ENCODE results near the gene DCLK1. TPM values are rescaled to one million over a fixed set of nuclear protein-coding genes. Genes with fewer than 3 reads are reported as not detected.

DCLK1 gene
- 10 to 100 TPM; 11.9 to 26.4 (median 15.5) TPM for total RNA-seq

DNA sequence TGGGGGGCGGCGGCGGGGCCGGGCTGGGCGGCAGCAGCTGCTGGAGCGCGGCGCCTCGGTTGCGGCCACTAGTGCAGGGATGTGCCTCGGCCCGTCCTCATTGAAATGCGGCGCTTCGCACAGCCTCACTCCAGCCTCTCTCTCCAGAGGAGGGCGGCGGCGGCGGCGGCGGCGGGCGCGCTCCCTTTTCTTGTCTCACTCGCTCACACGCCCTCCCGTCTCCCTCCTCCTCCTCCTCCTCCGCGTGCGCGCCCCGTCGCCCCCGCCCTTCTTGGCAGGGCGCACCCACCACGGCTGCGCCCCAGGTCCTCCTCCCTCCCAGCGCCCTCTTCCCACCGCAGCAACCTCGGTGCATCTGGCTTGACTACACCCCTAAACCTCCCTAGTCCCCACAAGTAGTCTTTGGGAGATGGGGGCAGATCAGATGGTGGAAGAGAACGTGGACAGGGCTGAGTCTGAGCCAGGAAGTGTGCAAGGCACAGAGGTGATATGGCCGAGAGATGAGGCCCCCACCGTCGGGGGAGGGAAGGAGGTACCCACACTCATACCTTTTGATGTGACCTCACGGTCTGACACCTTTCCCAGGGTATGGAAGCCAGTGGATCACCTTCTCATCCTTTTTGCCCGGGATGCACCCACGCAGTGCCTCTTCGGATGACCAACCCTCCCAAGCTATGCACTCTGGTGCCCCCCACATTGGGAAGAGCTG is at the start of gene DCLK1:
DCLK1 (minus strand) TSS at position 161 of the 709 bp plus-strand sequence.
- Histone ChIP-seq H3K4me1 (peaks cover 0 to 13% of the 10 kb centered on the region in 2 donors), H3K36me3 (no peaks in the 10 kb centered on the region), H3K27me3 (no peaks in the 10 kb centered on the region), H3K9me3 (no peaks in the 10 kb centered on the region), H3K4me3 (replicated peaks in 1 of 3) (peak within 1 kb of the TSS in 2 of 3 donors; percentile 15 to 34), H3K27ac (peak within 1 kb of the TSS in 2 of 3 donors; percentile 24 to 26)
- WGBS, 2 donors: 6 to 10% methylated on average over 36 to 41 of the region's 48 CpGs
- DNase-seq: peak; percentile 44 to 46
- intact Hi-C loops (cut with DNase I): no loop called here
- TF ChIP-seq, protein P1, sequence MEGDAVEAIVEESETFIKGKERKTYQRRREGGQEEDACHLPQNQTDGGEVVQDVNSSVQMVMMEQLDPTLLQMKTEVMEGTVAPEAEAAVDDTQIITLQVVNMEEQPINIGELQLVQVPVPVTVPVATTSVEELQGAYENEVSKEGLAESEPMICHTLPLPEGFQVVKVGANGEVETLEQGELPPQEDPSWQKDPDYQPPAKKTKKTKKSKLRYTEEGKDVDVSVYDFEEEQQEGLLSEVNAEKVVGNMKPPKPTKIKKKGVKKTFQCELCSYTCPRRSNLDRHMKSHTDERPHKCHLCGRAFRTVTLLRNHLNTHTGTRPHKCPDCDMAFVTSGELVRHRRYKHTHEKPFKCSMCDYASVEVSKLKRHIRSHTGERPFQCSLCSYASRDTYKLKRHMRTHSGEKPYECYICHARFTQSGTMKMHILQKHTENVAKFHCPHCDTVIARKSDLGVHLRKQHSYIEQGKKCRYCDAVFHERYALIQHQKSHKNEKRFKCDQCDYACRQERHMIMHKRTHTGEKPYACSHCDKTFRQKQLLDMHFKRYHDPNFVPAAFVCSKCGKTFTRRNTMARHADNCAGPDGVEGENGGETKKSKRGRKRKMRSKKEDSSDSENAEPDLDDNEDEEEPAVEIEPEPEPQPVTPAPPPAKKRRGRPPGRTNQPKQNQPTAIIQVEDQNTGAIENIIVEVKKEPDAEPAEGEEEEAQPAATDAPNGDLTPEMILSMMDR (IDR thresholded peaks at IDR 0.05): no peak
- TF ChIP-seq POLR2A (IDR thresholded peaks at IDR 0.05): no peak

DNA sequence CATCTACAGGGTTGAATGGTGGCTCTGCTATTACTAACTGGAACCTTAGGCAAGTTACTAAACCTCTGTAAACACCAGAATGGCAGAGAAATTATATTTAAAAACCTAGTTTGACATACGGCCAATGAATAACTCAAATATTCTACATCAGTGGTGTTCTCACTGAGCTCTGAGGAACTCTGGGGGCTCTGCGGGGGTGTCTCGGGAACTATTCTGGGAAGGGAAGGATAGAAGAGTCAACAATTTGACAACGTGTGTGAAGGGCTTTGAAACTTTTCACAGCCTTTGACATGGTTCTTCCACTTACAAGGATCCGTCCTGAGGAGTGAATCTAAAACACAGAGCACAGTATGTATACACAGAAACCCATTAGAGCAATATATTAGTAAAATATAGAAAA is 44.4 kb upstream of the DCLK1 start:
- intact Hi-C loops (cut with DNase I): no loop called here
- 79 to 86% methylated on average over 5 of the region's 5 CpGs for WGBS, 2 donors
- Histone ChIP-seq H3K9me3 (no peaks in the 10 kb centered on the region), H3K27me3 (no peaks in the 10 kb centered on the region), H3K4me1 (no peaks in the 10 kb centered on the region), H3K27ac (no peak overlapping the region), H3K36me3 (no peaks in the 10 kb centered on the region), H3K4me3 (replicated peaks in 1 of 3) (no peak overlapping the region)
- TF ChIP-seq, protein P1 (IDR thresholded peaks at IDR 0.05): no peak
- no peak for TF ChIP-seq POLR2A (IDR thresholded peaks at IDR 0.05)
- DNase-seq: no peak

DNA sequence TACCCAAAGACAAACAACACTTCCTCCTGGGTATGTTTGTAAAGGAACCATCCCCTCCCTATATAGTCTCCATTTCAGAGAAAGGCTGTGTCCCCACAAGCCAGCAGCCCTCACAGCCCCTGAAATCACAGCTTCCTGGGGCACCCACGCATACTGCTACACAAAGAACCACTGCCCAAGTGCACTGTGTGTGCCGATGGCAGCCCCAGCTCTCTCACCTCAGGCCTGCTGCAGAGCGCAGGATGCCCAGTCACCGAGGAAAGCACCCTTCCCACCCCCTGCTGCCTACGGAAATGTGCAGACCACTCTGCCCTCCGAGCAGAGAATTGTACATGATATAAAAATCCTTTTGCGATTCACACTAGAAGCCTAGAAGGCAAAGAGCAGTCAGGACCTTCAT is 43.7 kb upstream of the DCLK1 start:
- no peaks in the 10 kb centered on the region for H3K36me3 ChIP-seq
- intact Hi-C loops (cut with DNase I): no loop called here
- WGBS, 2 donors: 69 to 86% methylated on average over 7 of the region's 7 CpGs
- DNase-seq: no peak
- no peak overlapping the region for H3K4me3 ChIP-seq (replicated peaks in 1 of 3)
- TF ChIP-seq, protein P1 (IDR thresholded peaks at IDR 0.05): no peak
- no peak for TF ChIP-seq POLR2A (IDR thresholded peaks at IDR 0.05)
- H3K27ac ChIP-seq: no peak overlapping the region
- no peaks in the 10 kb centered on the region for H3K9me3 ChIP-seq
- no peaks in the 10 kb centered on the region for H3K4me1 ChIP-seq
- H3K27me3 ChIP-seq: no peaks in the 10 kb centered on the region

DNA sequence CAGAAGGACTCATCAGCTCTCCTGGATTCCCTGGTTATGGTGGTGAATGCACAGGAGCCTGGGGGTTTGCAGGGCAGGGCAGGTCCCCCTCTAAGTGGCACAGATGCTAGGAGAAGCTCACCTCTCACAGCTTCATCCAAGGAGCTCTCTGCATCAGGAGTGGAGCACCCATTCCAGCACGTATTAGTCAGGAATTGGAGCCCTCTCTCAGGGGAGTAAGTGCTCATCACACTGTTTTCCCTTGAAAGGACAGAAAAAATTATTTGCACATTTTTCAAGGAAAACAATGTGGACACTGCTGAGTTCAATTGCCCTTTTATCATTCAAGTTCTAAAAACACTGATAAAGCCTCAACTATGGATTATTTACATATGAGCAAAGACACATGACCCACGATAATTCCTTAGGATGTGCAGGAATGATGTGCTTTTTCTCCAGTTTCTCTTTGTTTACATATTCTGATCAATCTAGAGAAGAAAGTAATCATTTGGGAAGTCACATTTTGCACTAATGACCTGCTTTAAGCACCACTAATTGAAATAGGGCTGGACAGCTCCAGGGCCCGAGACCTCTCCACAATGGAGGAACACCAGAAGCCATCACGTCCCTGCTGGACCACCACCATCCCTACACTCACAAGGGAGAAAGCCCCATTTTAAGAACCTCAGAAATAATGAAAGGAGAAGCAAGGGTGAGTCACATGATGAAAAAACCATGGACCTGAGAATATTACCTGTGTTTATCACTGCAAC is 42.6 kb upstream of the DCLK1 start:
- no peak overlapping the region for H3K27ac ChIP-seq
- no peak for DNase-seq
- H3K9me3 ChIP-seq: no peaks in the 10 kb centered on the region
- intact Hi-C loops (cut with DNase I): no loop called here
- WGBS, 2 donors: 78 to 89% methylated on average over 4 of the region's 4 CpGs
- H3K4me3 ChIP-seq (replicated peaks in 1 of 3): no peak overlapping the region
- H3K27me3 ChIP-seq: no peaks in the 10 kb centered on the region
- H3K4me1 ChIP-seq: no peaks in the 10 kb centered on the region
- H3K36me3 ChIP-seq: no peaks in the 10 kb centered on the region
- TF ChIP-seq POLR2A (IDR thresholded peaks at IDR 0.05): no peak
- TF ChIP-seq, protein P1 (IDR thresholded peaks at IDR 0.05): no peak

DNA sequence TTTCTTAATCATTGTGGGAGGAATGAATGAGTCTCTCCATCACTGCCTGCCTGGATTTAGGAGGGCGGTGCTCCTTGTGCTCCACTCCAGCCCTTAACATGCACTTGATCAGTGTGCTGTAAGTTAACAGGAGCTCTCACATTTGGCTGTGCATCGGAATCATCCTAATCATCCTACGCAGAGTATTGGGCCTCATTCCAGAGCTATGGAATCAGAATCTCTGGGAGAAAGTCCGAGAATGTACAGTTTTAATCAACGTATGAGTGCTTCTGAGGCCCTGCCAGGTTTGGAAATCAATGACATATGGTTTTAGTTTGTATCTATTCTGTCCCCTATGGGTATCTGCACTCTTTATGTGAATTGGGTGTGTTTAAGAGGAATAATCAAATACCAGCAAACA is 34.9 kb upstream of the DCLK1 start:
- TF ChIP-seq, protein P1 (IDR thresholded peaks at IDR 0.05): no peak
- no peak for TF ChIP-seq POLR2A (IDR thresholded peaks at IDR 0.05)
- Histone ChIP-seq H3K9me3 (no peaks in the 10 kb centered on the region), H3K4me1 (peaks cover 10 to 13% of the 10 kb centered on the region in 2 donors), H3K36me3 (no peaks in the 10 kb centered on the region), H3K27me3 (no peaks in the 10 kb centered on the region), H3K4me3 (replicated peaks in 1 of 3) (no peak overlapping the region), H3K27ac (no peak overlapping the region)
- 83 to 86% methylated on average over 5 of the region's 5 CpGs for WGBS, 2 donors
- intact Hi-C loops (cut with DNase I): no loop called here
- no peak for DNase-seq
